HG03469 (cell line): Measurements from ENCODE around the gene SLC12A9.
"Not testable (repeated sequence)": the region's sequence is repeated elsewhere in the genome, so short reads cannot be mapped to it uniquely, and the experiment has no call there.

Source experiments
- ATAC-seq: cut with Tn5 transposase; IDR thresholded peaks from one replicate; pipeline ENCODE4 v1.9.1; 2021; ENCODE audit warnings: mild to moderate bottlenecking, moderate library complexity, moderate number of reproducible peaks; ENCODE audit not compliant: unreplicated experiment

The SLC12A9 gene, protein sequence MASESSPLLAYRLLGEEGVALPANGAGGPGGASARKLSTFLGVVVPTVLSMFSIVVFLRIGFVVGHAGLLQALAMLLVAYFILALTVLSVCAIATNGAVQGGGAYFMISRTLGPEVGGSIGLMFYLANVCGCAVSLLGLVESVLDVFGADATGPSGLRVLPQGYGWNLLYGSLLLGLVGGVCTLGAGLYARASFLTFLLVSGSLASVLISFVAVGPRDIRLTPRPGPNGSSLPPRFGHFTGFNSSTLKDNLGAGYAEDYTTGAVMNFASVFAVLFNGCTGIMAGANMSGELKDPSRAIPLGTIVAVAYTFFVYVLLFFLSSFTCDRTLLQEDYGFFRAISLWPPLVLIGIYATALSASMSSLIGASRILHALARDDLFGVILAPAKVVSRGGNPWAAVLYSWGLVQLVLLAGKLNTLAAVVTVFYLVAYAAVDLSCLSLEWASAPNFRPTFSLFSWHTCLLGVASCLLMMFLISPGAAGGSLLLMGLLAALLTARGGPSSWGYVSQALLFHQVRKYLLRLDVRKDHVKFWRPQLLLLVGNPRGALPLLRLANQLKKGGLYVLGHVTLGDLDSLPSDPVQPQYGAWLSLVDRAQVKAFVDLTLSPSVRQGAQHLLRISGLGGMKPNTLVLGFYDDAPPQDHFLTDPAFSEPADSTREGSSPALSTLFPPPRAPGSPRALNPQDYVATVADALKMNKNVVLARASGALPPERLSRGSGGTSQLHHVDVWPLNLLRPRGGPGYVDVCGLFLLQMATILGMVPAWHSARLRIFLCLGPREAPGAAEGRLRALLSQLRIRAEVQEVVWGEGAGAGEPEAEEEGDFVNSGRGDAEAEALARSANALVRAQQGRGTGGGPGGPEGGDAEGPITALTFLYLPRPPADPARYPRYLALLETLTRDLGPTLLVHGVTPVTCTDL

GRCh38 chr7:100852048-100852872 lies at the start of gene SLC12A9:
SLC12A9 (plus strand) TSS chr7:100852713; CDS start chr7:100854198, 1,485 bp downstream.
- no peak for ATAC-seq

DNA sequence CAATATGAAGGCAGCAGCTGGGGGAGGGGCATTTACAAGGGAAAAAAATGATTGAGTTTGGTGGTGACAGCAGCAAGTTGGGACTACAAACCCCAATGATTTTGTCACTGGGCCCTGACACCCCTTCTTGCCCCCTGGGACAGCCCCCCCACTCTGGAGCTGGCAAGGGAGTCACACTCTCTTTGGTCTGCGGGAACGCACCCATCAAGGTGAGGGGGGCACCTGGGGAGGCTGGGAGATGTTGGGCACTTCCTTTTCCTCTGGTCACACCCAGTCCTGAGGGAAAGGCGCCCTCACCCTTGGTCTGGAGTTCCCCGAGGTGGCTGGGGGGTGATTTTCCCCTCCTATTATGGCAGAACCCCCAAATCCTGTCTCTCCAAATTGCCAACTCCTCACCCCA lies 49.6 kb upstream of the SLC12A9 start:
- no peak for ATAC-seq

DNA sequence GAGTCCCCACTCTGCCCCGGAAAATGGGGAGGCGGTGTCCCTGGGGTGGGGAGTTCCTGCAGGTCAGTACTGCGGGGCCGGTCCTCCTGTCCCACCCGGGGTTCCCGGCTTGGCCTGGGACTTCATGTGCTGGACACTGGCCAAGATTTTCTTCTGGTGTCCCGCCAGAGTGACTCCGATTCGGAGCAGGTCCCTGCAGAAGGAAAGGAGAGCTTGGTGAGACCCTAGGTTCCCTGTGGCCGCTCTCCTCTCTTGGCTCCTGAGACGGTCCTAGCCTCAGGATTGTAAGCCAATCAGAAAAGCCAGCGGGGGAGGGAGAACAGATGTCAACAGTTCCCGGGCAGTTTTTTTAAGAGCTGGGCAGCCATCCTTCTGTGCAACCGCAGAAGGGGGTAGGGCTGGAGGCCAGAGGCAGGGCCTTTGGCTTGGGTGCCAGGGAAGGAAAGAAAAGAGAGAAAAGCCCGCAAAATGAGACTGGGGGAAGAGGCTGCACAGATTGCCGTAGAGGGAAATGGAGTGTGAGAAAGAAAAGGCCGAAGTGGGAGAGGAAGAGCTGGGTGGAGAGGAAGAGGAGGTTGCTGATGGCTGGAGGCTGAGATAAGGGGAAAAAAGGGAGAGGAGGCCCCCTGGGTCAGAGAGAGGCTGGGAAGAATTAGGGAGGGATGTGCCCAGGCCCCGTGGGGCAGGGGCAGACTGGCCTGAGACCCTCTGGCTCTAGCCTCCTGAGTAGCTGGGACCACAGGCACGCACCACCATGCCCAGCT lies 48.9 kb upstream of the SLC12A9 start:
- peak; percentile 74 for ATAC-seq

DNA sequence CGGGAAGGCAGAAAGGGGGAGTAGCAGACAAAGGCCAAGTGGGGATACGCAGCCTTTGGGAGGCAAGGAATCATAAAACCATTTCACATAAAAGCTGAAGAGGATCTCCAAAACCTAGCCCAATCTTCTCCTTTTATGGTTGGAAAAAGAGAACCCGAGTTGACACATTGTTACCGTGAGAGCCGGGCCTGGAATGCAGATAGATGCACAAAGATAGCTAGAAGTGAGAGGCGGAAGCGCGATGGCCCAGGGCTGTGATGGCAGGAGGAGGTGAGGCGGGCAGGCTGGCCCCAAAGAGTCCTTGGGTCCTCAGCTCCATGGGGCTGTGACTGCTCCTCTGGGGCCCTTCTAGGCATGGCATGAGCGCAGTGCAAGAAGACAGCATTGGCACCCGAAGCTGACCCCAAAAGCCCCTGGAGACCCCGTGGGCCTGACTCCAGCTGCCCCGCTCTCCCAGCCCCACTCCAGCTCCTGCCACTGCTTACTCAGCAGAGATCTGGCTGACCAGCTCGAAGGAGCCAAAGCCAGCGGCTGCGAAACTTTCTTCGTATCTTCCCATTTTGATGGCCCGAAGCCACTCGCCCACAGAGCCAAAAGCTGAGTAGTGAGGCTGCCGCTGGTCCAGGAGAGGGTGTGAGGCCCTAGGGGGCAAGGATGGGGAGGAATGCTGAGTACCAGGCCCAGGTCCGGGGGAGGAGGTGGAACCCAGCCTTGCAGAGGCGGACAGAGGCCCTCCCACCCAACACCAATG lies 47.7 kb upstream of the SLC12A9 start:
- ATAC-seq: no peak

- ATAC-seq: no peak
Measured at GRCh38 chr7:100806276-100806675, 46.2 kb upstream of the SLC12A9 start.

DNA sequence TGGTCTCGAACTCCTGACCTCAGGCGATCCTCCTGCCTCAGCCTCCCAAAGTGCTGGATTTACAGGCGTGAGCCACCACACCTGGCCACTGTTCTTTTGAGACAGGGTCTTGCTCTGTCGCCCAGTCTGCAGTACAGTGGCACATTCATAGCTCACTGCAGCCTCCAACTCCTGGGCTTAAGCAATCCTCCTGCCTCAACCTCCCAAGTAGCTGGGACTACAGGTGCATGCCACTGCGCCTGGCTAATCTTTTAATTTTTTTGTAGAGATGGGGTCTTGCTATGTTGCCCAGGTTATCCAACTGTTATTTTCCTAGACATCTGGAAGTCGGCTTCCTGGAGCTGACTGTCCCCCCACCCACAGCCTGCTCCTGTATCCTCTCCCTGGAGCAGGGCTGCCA lies 45.6 kb upstream of the SLC12A9 start:
- not testable (repeated sequence) for ATAC-seq

GRCh38 chr7:100808354-100808875 lies 44.1 kb upstream of the SLC12A9 start:
- ATAC-seq: no peak

GRCh38 chr7:100811480-100811879 lies 41.0 kb upstream of the SLC12A9 start:
- no peak for ATAC-seq

DNA sequence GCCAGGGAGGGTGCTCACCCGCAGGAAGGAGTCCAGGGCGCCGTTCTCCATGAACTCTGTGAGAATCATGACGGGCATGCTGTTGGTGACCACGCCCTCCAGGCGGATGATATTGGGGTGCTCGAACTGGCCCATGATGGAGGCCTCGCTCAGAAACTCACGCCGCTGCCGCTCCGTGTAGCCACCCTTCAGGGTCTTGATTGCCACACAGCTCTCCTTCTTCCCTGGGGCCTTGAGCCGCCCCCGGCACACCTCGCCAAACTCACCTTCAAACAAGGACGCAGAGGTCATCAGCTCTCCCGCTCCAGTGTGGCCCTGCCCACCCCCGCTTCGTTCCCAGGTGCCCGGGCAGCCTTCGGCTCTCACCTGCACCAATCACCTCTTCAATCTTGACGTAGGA lies 39.8 kb upstream of the SLC12A9 start:
- ATAC-seq: no peak

DNA sequence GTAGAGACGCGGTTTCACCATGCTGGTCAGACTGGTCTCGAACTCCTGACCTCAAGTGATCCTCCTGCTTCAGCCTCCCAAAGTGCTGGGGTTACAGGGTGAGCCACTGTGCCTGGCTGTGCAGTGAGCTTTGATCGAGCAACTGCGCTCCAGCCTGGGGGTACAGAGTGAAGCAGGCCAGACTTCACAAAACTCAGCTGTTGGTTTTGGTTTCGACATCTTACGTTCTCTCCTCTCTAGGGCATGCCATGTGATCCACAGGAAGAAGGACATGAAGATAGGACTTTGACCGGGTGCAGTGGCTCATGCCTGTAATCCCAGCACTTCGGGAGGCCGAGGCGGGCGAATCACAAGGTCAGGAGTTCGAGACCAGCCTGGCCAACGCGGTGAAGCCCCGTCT lies 36.0 kb upstream of the SLC12A9 start:
- ATAC-seq: not testable (repeated sequence)

DNA sequence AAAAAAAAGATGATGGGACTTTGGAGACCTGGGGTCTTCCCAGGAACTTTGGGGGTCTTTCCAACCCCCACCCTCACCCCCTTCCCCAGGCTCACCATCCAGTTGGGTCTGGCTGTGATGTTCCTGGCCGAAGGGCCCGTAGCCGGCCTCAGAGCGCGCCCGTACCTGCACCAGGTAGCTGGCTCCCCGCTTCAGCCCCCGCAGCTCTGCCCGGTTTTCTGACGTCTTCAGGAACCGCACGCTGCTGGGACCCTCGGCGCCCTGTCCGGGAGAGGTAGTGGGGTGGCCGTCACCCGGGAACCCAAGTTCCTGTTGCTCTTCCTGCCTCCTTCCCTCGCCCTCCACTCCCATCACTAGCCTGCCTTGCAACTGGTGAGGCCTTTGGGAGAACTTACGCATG lies 35.4 kb upstream of the SLC12A9 start:
- no peak for ATAC-seq

DNA sequence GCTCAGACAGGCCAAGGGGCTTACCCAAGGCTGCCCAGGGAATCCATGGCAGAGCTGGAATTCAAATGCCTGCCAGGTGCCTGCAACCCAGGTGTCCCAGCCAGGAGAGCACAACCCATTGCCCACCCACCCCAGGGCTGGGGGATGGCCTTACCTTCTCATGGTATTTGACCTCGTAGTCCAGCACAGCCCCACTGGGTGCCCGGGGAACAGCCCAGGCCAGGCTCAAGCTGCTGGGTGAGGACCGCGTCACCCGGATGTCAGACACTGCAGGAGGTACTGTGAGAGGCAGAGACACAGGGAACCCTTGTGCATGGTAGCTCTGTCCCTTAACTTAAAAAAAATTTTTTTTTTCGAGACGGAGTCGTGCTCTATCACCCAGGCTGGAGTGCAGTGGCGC lies 34.1 kb upstream of the SLC12A9 start:
- ATAC-seq: no peak

DNA sequence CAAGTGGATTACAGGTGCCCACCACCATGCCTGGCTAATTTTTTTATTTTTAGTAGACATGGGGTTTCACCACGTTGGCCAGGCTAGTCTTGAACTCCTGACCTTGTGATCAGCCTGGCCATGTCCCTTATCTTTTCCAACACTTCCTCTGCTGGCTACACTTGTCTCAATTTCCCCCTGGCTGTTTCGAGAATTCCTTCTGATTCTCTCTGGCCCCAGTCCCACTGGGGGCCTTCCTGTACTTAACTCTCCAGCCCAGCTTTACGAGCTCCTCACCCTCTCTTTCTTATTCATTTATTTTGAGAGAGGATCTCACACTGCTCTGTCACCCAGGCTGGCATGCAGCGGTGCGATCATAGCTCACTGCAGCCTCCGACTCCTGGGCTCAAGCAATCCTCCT lies 33.7 kb upstream of the SLC12A9 start:
- ATAC-seq: no peak

DNA sequence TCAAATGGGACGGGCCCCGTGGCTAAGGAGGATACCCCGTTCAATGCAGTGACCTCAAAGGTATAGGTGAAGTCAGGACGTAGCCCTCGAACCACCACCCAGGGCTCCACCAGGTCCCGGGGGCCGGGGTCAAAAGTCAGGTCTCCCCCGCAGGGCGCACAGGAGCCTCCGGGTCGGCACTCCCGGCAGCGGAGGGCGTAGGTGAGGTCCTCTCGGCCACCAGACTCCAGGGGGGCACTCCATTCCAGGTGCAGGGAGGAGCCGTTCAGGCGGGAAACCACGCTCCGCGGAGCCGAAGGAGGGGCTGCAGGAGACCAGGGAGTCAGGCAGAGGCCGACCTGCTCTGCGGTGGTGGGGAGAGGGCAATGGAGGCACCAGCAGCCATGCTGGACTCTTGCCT lies 32.9 kb upstream of the SLC12A9 start:
- ATAC-seq: no peak

- ATAC-seq: no peak
Measured at GRCh38 chr7:100822236-100823139, 30.0 kb upstream of the SLC12A9 start.

DNA sequence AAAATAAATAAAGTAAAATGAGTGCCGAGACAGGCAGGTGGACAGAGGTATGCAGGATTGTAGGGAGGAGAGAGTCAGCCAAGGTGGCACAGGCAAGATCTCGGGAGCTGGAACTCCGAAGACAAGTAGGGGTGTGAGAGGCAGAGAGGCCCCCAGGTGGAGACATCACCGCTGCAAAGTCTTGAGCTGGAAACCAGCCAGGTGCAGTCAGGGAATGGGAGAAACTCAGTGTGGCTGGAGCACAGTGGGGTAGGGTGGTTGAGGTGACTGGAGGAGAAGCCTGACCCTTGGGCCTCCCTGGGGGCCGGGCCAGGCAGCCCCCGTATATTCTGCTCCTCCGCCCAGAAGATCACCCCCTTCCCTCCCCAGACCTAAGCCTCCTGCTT lies 29.4 kb upstream of the SLC12A9 start:
- ATAC-seq: no peak

DNA sequence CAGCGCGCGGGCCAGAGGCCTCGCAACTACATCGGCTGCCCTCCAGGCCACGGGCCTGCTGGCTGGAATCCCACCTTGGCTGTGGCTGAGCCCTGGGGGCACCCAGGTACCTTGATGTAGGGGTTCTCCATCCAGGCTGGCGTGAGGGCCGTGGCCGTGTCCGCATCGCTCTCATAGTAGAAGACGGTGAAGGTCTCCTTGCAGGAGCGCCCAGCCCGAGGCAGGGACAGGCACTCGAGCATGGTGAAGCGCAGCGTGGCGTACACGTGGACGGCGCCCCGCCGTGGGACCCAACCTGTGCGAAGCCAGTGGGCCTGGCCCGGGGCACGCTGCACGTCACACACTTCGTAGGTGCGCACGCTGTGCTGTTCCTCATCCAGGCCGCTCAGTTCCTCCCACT lies 29.0 kb upstream of the SLC12A9 start:
- no peak for ATAC-seq

- ATAC-seq: no peak
Measured at GRCh38 chr7:100824499-100825214, 27.9 kb upstream of the SLC12A9 start.
